H1 (cell line): ENCODE measurements around the gene CCL4. TPM values are rescaled to one million over a fixed set of nuclear protein-coding genes. Genes with fewer than 3 reads are reported as not detected.

Experiments used
- MAFK ChIP-seq: IDR thresholded peaks from 2 replicates; pipeline ENCODE4 v1.6.1; 2012; ENCODE audit warnings: low read depth, mild to moderate bottlenecking, improper control_type of control experiment, low read length
- SIN3A ChIP-seq, 2 experiments: IDR thresholded peaks in 1 of 2; conservative IDR thresholded peaks in 1 of 2; 2 replicates each; pipeline ENCODE4 v1.6.1; 2011 to 2012; ENCODE audit warnings: low read length in 2 of 2, improper control_type of control experiment in 1 of 2, low read depth in 1 of 2, mild to moderate bottlenecking in 1 of 2
- polyA plus RNA-seq, 7 experiments: library from polyadenylated mRNA; depleted of rRNA in 3 of 7; stranded (reverse) in 5 of 7; unstranded in 2 of 7; fragments of >200 nt in 5 of 7; fragments of 200-250 nt in 2 of 7; gene quantifications; 1 replicate in 5 of 7; 2 replicates in 1 of 7; 4 replicates in 1 of 7; pipeline versions ENCODE4 v1.2.1 to v1.2.3, GENCODE V29; 2011 to 2013; ENCODE audit warnings: missing spikeins in 2 of 7, mixed read lengths in 2 of 7
- total RNA-seq: library from RNA; stranded (reverse); fragmentation: NEBNext Ultra II Directional; extraction: Animal tissue kit (Norgen Biotek cat#: 25700); gene quantifications from 2 replicates; pipeline ENCODE4 v1.2.1, GENCODE V29; 2021
- TF ChIP-seq, protein P1 (sequence below): IDR thresholded peaks from 2 replicates; pipeline ENCODE4 v1.6.1; 2011; ENCODE audit warnings: low read depth, mild to moderate bottlenecking, low read length; ENCODE audit not compliant: insufficient read depth

The CCL4 gene
- total and polyA plus RNA-seq, 2 of the 8 experiments (the other 6 are each of a cell fraction or from before 2014, with no cell fraction given), result not detected

DNA sequence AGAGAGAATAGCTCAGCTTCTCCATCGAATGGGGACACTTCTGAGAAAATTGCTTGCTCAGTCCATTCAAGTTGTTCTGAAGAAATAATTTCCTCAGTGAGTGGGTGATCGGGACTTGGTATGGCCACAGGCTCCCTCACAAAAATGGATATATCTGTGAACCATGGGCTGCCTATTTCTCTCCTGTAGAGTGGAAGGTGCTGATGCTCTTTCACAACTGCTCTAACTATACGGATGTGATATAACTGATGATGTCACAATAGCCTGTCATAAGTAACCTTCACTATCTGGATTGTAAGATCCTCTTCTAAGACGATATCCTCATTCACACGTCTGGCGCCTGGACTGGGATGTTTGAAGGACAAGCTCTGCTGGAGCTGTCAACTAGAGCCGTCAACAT is 44.2 kb upstream of the CCL4 start (continued):
- TF ChIP-seq MAFK (no peak), SIN3A (conservative IDR thresholded peaks at IDR 0.05 in 1 of 2, IDR thresholded peaks at IDR 0.05 in 1 of 2; ENCODE audit: low read depth in 1 of 2, low read length in 2 of 2) (no peak)
- TF ChIP-seq, protein P1, sequence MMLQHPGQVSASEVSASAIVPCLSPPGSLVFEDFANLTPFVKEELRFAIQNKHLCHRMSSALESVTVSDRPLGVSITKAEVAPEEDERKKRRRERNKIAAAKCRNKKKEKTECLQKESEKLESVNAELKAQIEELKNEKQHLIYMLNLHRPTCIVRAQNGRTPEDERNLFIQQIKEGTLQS, result no peak
